Colonic mucosa (tissue), 4 donors: Measurements from ENCODE around the gene LILRB4. TPM values are rescaled to one million over a fixed set of nuclear protein-coding genes. Genes with fewer than 3 reads are reported as not detected.
"Not testable (repeated sequence)": the region's sequence is repeated elsewhere in the genome, so short reads cannot be mapped to it uniquely, and the experiment has no call there.

Source experiments
- DNase-seq: peaks from one replicate; pipeline ENCODE4 v3.0.0-alpha.2; 2020
- H3K27ac ChIP-seq: fragments of 200-600 bp; one replicate; pipeline ENCODE4 v1.8.0; 2021
- H3K27me3 ChIP-seq: fragments of 200-600 bp; one replicate; pipeline ENCODE4 v1.8.0; 2021
- H3K36me3 ChIP-seq: fragments of 200-600 bp; one replicate; pipeline ENCODE4 v1.8.0; 2021
- H3K4me1 ChIP-seq: fragments of 200-600 bp; one replicate; pipeline ENCODE4 v1.8.0; 2021; ENCODE audit warnings: mild to moderate bottlenecking
- H3K4me3 ChIP-seq: fragments of 200-600 bp; one replicate; pipeline ENCODE4 v1.8.0; 2021
- H3K9ac ChIP-seq, 2 donors: one replicate each; pipeline ENCODE4 v1.7.0; 2013; ENCODE audit warnings: control low read depth in 2 of 2, low read depth in 2 of 2, low read length in 2 of 2
- H3K9me3 ChIP-seq: fragments of 200-600 bp; one replicate; pipeline ENCODE4 v1.8.0; 2021
- CTCF ChIP-seq: fragments of 200-600 bp; IDR thresholded peaks from one replicate; pipeline ENCODE4 v1.8.0; 2022; ENCODE audit warnings: antibody characterized with exemption, mild to moderate bottlenecking
- intact Hi-C: fragments of 100-400 bp; cut with DNase I; formaldehyde crosslinking; loops from one replicate; pipeline ENCODE4 v1.14.1; 2022
- total RNA-seq, 2 donors: library from RNA; stranded (reverse); fragmentation: NEBNext Ultra II Directional in 1 of 2; extraction: Animal tissue kit (Norgen Biotek cat#: 25700) in 1 of 2; gene quantifications; one replicate each; pipeline ENCODE4 v1.2.1, GENCODE V29; 2021
- donor health status: healthy.
- donor health status: DM: no; HTN: no; CAD: no.
- donor health status: DM: no; HTN: no; CAD: no.

Gene LILRB4
- total RNA-seq, 2 donors from 2014 or later: 1.4 to 2.8 TPM

GRCh38 chr19:54633401-54633800 is 29.4 kb upstream of the LILRB4 start:
- Histone ChIP-seq H3K9ac (no peak overlapping the region), H3K27me3 (no peaks in the 10 kb centered on the region), H3K4me3 (no peak overlapping the region), H3K9me3 (no peaks in the 10 kb centered on the region), H3K36me3 (no peaks in the 10 kb centered on the region), H3K4me1 (no peaks in the 10 kb centered on the region), H3K27ac (no peak overlapping the region)
- intact Hi-C loops: no loop called here
- no peak for DNase-seq
- no peak for TF ChIP-seq CTCF

GRCh38 chr19:54636081-54636480 is 26.7 kb upstream of the LILRB4 start:
- H3K36me3 ChIP-seq, H3K4me3 ChIP-seq, H3K4me1 ChIP-seq, H3K9me3 ChIP-seq, DNase-seq, H3K9ac ChIP-seq, H3K27ac ChIP-seq, intact Hi-C loops, H3K27me3 ChIP-seq: not testable (repeated sequence)

- intact Hi-C loops: no loop called here
- Histone ChIP-seq H3K9me3 (no peaks in the 10 kb centered on the region), H3K27me3 (no peaks in the 10 kb centered on the region), H3K9ac (no peak overlapping the region), H3K36me3 (no peaks in the 10 kb centered on the region), H3K27ac (no peak overlapping the region), H3K4me3 (no peak overlapping the region), H3K4me1 (no peaks in the 10 kb centered on the region)
- no peak for TF ChIP-seq CTCF
- no peak for DNase-seq
Observed at GRCh38 chr19:54638683-54639082, 24.1 kb upstream of the LILRB4 start.

- H3K27ac ChIP-seq, DNase-seq, intact Hi-C loops, H3K9ac ChIP-seq, H3K4me3 ChIP-seq, H3K36me3 ChIP-seq, H3K27me3 ChIP-seq, H3K4me1 ChIP-seq, H3K9me3 ChIP-seq: not testable (repeated sequence)
Observed at GRCh38 chr19:54642953-54643352, 19.8 kb upstream of the LILRB4 start.

- H3K9me3 ChIP-seq, H3K27me3 ChIP-seq, H3K36me3 ChIP-seq, H3K9ac ChIP-seq, H3K4me1 ChIP-seq, H3K4me3 ChIP-seq, DNase-seq, intact Hi-C loops, H3K27ac ChIP-seq: not testable (repeated sequence)
Observed at GRCh38 chr19:54643583-54643982, 19.2 kb upstream of the LILRB4 start.

GRCh38 chr19:54644056-54644455 is 18.7 kb upstream of the LILRB4 start:
- Histone ChIP-seq H3K36me3 (no peaks in the 10 kb centered on the region), H3K4me1 (no peaks in the 10 kb centered on the region), H3K27me3 (no peaks in the 10 kb centered on the region), H3K9ac (no peak overlapping the region), H3K9me3 (no peaks in the 10 kb centered on the region), H3K27ac (no peak overlapping the region), H3K4me3 (no peak overlapping the region)
- DNase-seq: no peak
- intact Hi-C loops: no loop called here
- TF ChIP-seq CTCF: no peak

GRCh38 chr19:54646331-54646841 is 16.4 kb upstream of the LILRB4 start:
- no peak for DNase-seq
- Histone ChIP-seq H3K36me3 (no peaks in the 10 kb centered on the region), H3K9me3 (no peaks in the 10 kb centered on the region), H3K27ac (no peak overlapping the region), H3K4me1 (no peaks in the 10 kb centered on the region), H3K27me3 (no peaks in the 10 kb centered on the region), H3K9ac (no peak overlapping the region), H3K4me3 (no peak overlapping the region)
- TF ChIP-seq CTCF: no peak
- intact Hi-C loops: no loop called here
